ENCODE data around the gene SUSD1.

Gene SUSD1

GRCh38 chr9:112017878-112018277 is 157.2 kb downstream of the SUSD1 start:
- no peak overlapping the region for H3K4me3 ChIP-seq (replicated peaks; ENCODE audit: low read depth, low read length)
- DNase-seq (ENCODE audit: low read depth) = no peak
- TF ChIP-seq, protein P1, sequence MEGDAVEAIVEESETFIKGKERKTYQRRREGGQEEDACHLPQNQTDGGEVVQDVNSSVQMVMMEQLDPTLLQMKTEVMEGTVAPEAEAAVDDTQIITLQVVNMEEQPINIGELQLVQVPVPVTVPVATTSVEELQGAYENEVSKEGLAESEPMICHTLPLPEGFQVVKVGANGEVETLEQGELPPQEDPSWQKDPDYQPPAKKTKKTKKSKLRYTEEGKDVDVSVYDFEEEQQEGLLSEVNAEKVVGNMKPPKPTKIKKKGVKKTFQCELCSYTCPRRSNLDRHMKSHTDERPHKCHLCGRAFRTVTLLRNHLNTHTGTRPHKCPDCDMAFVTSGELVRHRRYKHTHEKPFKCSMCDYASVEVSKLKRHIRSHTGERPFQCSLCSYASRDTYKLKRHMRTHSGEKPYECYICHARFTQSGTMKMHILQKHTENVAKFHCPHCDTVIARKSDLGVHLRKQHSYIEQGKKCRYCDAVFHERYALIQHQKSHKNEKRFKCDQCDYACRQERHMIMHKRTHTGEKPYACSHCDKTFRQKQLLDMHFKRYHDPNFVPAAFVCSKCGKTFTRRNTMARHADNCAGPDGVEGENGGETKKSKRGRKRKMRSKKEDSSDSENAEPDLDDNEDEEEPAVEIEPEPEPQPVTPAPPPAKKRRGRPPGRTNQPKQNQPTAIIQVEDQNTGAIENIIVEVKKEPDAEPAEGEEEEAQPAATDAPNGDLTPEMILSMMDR (IDR thresholded peaks at IDR 0.05; ENCODE audit: low read length, missing control alignments) = no peak

- TF ChIP-seq, protein P1 (IDR thresholded peaks at IDR 0.05; ENCODE audit: low read length, missing control alignments) = no peak
- no peak overlapping the region for H3K4me3 ChIP-seq (replicated peaks; ENCODE audit: low read depth, low read length)
- no peak for DNase-seq (ENCODE audit: low read depth)
These were observed 159.4 kb downstream of the SUSD1 start for GRCh38 chr9:112015736-112016135.

- DNase-seq (ENCODE audit: low read depth) = no peak
- TF ChIP-seq, protein P1 (IDR thresholded peaks at IDR 0.05; ENCODE audit: low read length, missing control alignments) = no peak
These were observed 159.9 kb downstream of the SUSD1 start for GRCh38 chr9:112015149-112015548.

GRCh38 chr9:112013266-112013665 is 161.8 kb downstream of the SUSD1 start:
- TF ChIP-seq, protein P1 (IDR thresholded peaks at IDR 0.05; ENCODE audit: low read length, missing control alignments) = no peak
- DNase-seq (ENCODE audit: low read depth) = no peak
- H3K4me3 ChIP-seq (replicated peaks; ENCODE audit: low read depth, low read length) = no peak overlapping the region

More at GRCh38 chr9:112015149-112015548, 159.9 kb downstream of the SUSD1 start:
- H3K4me3 ChIP-seq (replicated peaks; ENCODE audit: low read depth, low read length) = no peak overlapping the region

DNA sequence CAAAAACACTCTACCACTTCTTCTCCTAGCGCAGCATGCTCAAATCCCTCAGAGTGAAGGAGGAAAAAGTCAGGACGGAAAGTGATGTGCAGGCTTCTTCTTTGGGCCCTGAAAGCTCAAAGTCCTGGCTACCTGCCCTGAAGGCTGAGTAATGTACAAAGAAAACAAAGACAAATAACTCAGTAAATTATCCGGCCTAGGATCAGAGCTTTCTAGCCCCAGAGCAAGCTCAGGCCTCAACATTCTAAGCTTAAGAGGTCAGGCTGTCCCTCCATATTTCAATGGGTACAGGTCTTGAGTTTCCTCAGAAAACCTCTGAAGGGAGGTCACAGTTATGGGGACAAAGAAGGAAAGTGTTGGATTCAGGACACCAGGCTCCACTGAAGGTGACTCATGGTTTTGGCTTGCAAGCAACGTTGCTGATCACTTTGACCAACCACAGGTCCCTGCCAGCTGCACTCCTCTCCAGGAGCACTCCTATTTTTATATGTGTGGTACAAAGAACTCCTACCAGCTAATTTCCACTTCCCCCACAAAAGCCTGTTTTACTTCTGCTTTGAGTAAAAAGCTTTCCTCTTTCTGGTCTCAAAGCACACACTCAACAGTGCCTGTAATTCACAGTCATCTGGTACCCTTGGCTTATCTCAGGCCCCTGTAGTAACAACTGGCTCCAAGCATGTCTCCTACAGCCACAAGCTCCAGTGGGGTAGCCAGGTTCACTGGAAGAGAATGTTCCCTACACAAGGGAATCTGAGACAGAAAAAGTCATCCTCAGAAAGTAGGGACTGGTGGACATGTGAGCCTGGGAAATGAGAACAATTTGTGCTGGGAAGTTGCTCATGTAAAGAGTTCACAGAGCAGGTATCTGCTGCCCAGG is 162.8 kb downstream of the SUSD1 start:
- H3K4me3 ChIP-seq (replicated peaks; ENCODE audit: low read depth, low read length) = no peak overlapping the region
- DNase-seq (ENCODE audit: low read depth) = peak; percentile 92
- TF ChIP-seq, protein P1 (IDR thresholded peaks at IDR 0.05; ENCODE audit: low read length, missing control alignments) = no peak

DNA sequence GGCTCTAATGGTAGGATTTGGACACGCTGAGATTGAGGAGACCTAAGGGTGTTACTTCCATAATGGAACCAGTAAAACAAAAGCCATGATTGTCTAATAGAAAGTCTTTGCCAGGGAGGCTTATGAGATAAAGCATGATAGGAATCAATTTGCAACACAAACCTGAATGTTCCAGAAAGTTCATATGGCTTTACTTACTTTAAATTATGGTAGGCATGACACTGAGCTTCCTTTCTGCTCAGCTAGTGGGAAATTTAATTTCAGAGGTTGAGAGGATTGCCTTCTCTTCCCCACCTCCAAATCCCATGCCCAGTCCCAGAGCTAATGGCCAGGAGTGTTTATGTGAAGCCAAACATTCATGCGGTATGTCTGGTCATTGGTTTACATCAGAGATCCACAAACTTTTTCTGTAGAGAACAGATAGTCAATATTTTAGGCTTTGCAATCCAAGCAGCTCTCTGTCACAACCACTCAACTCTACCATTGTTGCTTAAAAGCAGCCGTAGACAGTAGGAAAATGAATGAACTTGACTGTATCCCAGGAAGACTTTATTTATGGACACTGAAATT is 164.0 kb downstream of the SUSD1 start:
- TF ChIP-seq, protein P1 (IDR thresholded peaks at IDR 0.05; ENCODE audit: low read length, missing control alignments) = no peak
- no peak overlapping the region for H3K4me3 ChIP-seq (replicated peaks; ENCODE audit: low read depth, low read length)
- no peak for DNase-seq (ENCODE audit: low read depth)
